ENCODE measurements around the gene MON1B. TPM values are rescaled to one million over a fixed set of nuclear protein-coding genes. Genes with fewer than 3 reads are reported as not detected.

MON1B gene
- total RNA-seq, 1 experiment from 2014 or later = 48.0 TPM

GRCh38 chr16:77221482-77221881 lies 30.5 kb downstream of the MON1B start:
- H3K36me3 Mint-ChIP-seq (ENCODE audit: insufficient read depth in 1 of 3, low read depth in 3 of 3) = peaks cover 0 to 7% (median 0%) of the 10 kb centered on the region in 3 experiments; a peak in 2 of 7 replicates
- Histone ChIP-seq H3K18ac (ENCODE audit: insufficient read length, low read depth, low read length) (no peak overlapping the region), H2AFZ (ENCODE audit: low read length) (no peak overlapping the region), H2BK12ac (ENCODE audit: insufficient read length, low read depth, low read length) (no peak overlapping the region), H2BK15ac (ENCODE audit: low read depth, low read length) (no peak overlapping the region), H2BK120ac (ENCODE audit: low read depth, low read length, poor library complexity, severe bottlenecking) (no peak overlapping the region), H3K4ac (ENCODE audit: low read depth, low read length) (no peak overlapping the region), H3K79me2 (ENCODE audit: insufficient read depth, low read length) (no peaks in the 10 kb centered on the region), H3K23ac (ENCODE audit: insufficient read length, low read depth, low read length) (no peak overlapping the region), H2BK5ac (ENCODE audit: insufficient read length, low read length) (no peak overlapping the region), H3K14ac (ENCODE audit: insufficient read depth, low read length) (no peak overlapping the region), H3K79me1 (ENCODE audit: insufficient read depth, low read depth, low read length, poor library complexity, severe bottlenecking) (no peaks in the 10 kb centered on the region), H3K4me2 (ENCODE audit: insufficient read depth, insufficient read length, low read length) (no peak overlapping the region), H3K56ac (ENCODE audit: insufficient read length, low read depth, low read length) (no peak overlapping the region), H3K27ac (ENCODE audit: insufficient read length, low read depth, low read length) (no peak overlapping the region), H3K27me3 (ENCODE audit: insufficient read depth, low read length) (no peaks in the 10 kb centered on the region), H4K5ac (ENCODE audit: insufficient read length, low read depth, low read length) (no peak overlapping the region), H3K9ac (ENCODE audit: extremely low read depth, insufficient read length, low read length) (no peak overlapping the region), H2BK20ac (ENCODE audit: low read depth, low read length, poor library complexity, severe bottlenecking) (no peak overlapping the region), H2AK5ac (ENCODE audit: insufficient read length, low read length) (no peak overlapping the region), H3K23me2 (ENCODE audit: insufficient read length, low read depth, low read length, poor library complexity, severe bottlenecking) (no peaks in the 10 kb centered on the region), H4K8ac (replicated peaks; ENCODE audit: insufficient read length, low read depth, low read length) (no peak overlapping the region), H3K9me3 (ENCODE audit: control insufficient read depth, low read depth, low read length) (no peaks in the 10 kb centered on the region), H3K4me1 (ENCODE audit: insufficient read depth, low read length) (no peaks in the 10 kb centered on the region), H4K20me1 (ENCODE audit: control insufficient read depth, insufficient read depth, insufficient read length) (no peaks in the 10 kb centered on the region), H3T11ph (ENCODE audit: low read length) (no peak overlapping the region), H4K91ac (ENCODE audit: insufficient read length, low read depth, low read length) (no peak overlapping the region)
- DNase-seq = no peak
- no peak for TF ChIP-seq CTCF (conservative IDR thresholded peaks at IDR 0.05)
- no peaks in the 10 kb centered on the region for H3K9me3 Mint-ChIP-seq
- peaks cover 8 to 10% of the 10 kb centered on the region in 2 experiments for H3K4me1 Mint-ChIP-seq
- no peak overlapping the region for H3K27ac Mint-ChIP-seq
- H3K4me3 Mint-ChIP-seq = no peak overlapping the region
- H3K27me3 Mint-ChIP-seq (ENCODE audit: low read depth) = no peaks in the 10 kb centered on the region; the same call in 1 of the 2 replicates
- WGBS (ENCODE audit: extremely low coverage, insufficient read length, low lambda C conversion rate) = no CpG with 5 or more reads among the region's 4 CpGs

Data from H9 (cell line).